Measurements from ENCODE around the gene AVEN. TPM values are rescaled to one million over a fixed set of nuclear protein-coding genes. Genes with fewer than 3 reads are reported as not detected.

Gene AVEN, protein sequence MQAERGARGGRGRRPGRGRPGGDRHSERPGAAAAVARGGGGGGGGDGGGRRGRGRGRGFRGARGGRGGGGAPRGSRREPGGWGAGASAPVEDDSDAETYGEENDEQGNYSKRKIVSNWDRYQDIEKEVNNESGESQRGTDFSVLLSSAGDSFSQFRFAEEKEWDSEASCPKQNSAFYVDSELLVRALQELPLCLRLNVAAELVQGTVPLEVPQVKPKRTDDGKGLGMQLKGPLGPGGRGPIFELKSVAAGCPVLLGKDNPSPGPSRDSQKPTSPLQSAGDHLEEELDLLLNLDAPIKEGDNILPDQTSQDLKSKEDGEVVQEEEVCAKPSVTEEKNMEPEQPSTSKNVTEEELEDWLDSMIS
- total RNA-seq = 16.8 and 17.6 TPM in 2 replicates

DNA sequence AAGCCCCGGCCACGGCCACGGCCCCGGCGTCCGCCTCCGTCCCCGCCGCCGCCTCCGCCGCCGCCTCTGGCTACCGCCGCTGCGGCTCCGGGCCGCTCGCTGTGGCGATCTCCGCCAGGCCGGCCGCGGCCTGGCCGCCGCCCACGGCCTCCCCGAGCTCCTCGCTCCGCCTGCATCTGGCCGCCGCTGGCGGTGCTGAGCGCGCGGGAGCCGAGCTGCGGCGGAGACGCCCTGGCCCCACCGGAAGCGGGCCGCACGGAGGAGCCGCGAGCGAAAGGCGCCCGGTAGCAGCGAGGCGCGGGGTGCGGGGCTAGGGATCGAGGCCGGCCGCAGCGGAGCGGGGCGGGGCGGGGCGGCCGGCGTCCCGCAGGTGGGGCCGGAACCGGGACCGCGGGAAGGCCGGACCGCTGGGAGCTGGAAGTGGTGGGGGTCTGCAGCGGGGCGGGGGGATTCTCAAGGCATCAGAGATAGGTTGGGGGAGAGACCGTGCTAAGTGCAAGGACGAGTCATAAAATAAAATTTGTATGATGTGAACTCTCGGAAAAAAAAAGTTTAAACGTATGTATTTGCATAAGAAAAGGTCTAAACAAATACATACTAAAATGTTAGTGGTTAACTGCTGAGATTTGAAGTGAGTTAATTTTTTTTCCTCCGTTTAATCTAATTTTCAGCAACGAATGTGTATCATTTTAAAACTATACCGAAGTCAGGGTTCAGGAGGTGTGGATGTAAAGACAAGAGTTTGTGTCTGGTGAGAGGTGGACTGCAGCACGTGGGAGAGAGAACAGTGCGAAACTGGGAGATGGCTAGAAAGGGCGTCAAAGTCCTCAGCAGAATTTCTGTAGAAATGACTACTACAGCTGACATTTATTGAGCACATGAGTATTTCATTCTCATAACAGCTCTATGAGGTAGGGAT lies at the start of gene AVEN:
Gene AVEN (minus strand): TSS at position 334 of the 919 bp plus-strand sequence. CDS start 158 bp downstream, at position 176.

DNA sequence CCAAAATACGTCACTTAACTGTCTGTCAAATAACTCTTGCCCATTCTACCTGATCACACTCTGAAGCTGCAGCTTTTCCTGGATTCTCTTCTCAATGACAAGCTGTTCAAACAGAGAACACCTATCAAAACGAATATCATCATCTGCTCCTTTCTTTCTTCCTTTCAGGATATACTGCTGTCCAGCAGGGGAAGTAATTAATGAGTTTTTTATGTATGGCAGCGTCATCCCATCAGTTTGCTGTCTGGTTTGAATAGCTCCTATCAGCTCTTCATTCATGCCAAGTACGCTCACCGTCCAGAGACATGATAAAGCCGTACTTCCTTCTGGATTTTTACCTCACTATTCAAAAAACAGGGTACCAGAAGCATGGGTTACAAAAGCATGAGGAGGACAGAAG lies 70.8 kb downstream of the AVEN start, which contains the start of gene CHRM5:
Gene CHRM5 (plus strand): TSS at position 274 of the 400 bp plus-strand sequence. CDS start 94,221 bp downstream, outside the sequence.

Other genes with a start within 250 kb of the AVEN start
- under 0.01 TPM in 1 of 2 replicates, not detected in the other for gene CHRM5, start 70.7 kb downstream of the AVEN start, total RNA-seq
- 30.9 and 32.7 TPM in 2 replicates for gene EMC7, start 62.7 kb upstream of the AVEN start, total RNA-seq
- gene PGBD4, start 62.9 kb upstream of the AVEN start, total RNA-seq = 1.8 and 2.2 TPM in 2 replicates
- 30.1 and 52.4 TPM in 2 replicates for gene KATNBL1, start 170.9 kb upstream of the AVEN start, total RNA-seq
- gene EMC4, start 185.8 kb upstream of the AVEN start, total RNA-seq = 109 and 122 TPM in 2 replicates